Stimulated activated CD8-positive, alpha-beta memory T cell treated with anti-CD3 and anti-CD28 coated beads, Interleukin-4, amount 100 ng/mL, for 4 hours (primary cell): ENCODE measurements around the gene TMEM203.

ENCODE experiments used
- DNase-seq, 2 donors: peaks; one replicate each; pipeline ENCODE4 v3.0.0-alpha.2; 2020; ENCODE audit warnings: low read depth in 2 of 2, low spot score in 1 of 2

The TMEM203 gene

DNA sequence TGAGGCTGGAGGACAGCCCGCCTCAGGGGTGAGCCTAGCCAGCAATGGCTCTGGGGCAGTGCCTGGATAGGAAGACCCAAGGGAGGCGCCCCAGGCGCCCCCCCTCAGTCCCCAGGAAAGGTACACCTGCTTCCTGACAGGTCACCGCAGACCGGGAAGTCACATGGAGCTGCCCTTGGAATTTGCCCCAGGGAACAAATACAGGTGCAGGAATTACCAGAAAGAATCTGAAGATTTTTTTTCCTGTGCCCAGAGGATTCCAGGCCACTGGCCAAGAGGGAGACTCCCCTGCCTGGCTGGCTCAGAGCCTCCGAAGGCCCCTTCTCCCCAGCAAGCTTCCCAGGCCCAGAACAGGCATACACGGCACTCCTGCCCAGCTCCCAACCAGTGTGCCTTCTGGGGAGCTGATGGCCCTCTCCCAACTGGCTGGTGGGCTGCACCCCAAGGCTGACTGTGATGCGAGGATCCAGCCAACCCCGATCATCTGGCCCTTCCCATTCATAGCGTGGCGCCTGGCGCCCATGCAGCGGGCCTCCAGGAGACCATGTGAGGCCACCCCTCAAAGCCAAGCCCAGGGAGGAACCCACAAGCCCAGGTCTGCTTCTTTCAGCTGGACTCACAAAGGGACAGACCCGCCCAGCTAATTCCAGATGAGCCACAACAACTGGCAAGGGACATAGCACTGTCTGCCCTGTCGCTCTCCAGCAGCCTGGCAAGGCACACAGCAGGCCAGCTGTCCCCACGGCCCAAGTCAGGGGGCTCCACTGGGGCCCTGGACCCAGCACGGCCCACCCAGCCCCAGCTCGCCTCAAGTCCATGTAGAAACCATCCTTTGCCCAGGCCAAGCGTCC lies 7.2 kb downstream of the TMEM203 start:
- no peak for DNase-seq

DNA sequence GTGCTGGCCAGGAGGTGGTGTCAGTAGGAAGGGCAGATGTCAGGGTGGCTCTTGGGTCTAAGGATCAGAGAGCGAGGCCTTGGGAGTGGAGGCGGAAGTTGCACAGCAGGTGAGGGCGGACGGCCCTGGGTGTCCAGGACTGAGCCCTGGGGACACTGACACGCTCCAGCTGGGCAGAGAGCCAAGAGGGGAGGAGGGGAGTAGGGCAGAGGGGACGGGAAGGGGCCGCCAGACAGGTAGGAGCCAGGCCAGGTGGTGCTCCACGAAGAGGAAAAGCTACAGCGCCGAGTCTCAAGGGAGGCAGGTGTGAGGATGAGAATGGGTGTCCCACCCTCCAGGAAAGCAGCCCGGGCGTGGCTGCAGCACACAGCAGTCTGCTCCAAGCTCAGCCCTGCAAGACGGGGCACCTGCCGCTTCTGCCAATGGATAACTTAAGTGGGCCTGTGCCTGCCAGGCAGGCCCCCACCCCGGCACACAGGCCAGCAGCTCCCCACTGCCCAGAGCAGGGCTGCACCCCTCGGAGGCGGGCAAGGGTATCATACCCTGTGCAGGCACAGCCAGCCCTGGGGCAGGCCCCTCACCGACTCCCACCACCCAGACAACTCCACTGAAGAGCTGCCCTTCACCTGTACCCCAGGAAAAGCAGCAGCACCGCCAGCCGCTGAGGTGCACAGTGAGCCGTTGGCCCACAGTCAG lies 9.8 kb downstream of the TMEM203 start:
- DNase-seq, result no peak

GRCh38 chr9:137194909-137195308 lies 10.5 kb downstream of the TMEM203 start:
- no peak for DNase-seq

DNA sequence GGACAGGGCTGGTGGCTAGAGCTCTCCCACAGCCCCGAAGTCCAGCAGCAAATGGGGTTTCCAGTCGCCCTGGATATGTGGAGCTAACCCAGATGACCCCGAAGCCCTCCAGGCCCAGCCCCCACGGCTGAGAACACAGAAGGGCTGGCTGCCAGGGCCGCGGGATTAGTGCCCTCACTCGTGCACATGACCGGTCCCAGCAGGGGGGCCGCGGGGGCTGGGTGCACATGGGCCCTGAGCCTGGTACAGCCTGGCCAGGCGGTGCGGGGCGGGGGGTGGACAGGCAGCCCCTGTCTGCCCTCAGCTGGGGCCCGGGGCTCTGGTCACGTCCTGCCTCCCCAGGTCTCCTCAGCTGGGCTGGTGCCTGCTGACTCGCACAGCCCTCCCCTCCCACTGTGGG lies 11.1 kb downstream of the TMEM203 start:
- DNase-seq, result no peak

- no peak for DNase-seq
Observed at GRCh38 chr9:137193771-137194170, 11.7 kb downstream of the TMEM203 start.

GRCh38 chr9:137192859-137193258 lies 12.6 kb downstream of the TMEM203 start:
- DNase-seq, result no peak

DNA sequence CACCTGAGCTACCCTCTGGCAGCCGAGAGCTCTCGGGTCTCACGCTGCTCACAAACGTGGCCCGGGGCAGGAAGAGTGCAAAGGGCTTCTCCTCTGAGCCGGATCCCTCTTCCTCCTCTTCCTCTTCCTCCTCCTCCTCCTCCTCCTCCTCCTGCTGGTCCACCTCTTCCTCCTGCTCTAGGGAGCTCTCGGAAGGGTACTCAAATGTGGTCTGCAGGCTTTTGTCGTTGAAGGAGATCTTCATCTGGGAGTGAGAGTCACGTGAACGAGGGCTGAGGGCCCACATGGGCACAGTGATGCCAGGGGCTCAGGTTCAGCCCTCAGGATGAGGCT lies 13.0 kb downstream of the TMEM203 start:
- DNase-seq, result no peak

GRCh38 chr9:137191691-137192447 lies 13.6 kb downstream of the TMEM203 start:
- no peak for DNase-seq

DNA sequence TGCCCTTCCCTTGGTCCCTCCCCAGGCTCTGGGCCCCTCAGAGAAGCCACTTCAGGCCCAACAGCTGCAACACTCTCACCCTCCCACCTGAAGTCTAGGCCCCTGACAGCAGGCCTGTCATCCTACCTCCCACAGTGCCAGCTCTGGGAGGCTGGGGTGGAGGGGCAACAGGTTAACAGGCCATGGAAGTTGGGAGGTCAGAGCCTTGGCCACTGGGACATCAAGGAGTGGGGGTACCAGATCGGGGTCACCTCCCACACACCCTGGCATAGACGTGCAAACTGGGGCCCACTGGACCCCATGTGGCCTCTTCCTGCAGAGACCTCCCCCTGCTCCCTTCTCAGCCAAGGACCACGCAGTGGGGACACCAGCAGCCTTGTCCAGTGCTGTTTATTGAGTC lies 14.2 kb downstream of the TMEM203 start:
- DNase-seq, result no peak

DNA sequence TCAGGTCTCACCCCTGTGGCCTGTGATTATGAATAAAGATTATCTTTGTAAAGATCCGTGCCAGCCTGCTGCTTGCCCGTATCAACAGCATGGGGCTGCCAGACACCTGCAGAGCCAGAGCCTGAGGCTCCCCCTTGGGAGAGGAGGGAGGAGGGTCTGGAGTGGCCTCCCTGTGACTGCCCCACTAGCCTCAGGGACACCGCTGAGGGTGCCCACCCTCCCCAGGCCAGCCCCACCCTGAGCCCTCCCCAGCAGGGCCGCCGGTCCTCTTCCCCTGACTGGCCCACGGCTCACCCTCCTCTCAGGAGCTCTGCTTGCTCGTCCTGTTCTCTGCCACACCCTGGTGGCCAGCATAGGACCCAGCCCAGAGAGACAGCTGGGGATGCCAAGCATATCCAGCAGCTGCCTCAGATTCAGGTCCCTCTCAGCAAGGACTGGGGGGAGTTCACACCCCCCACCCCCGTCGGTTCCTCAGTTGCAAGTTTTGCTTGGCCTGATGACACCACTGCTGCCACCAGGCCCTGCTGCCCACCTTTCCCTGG lies 15.1 kb downstream of the TMEM203 start:
- DNase-seq, result no peak

DNA sequence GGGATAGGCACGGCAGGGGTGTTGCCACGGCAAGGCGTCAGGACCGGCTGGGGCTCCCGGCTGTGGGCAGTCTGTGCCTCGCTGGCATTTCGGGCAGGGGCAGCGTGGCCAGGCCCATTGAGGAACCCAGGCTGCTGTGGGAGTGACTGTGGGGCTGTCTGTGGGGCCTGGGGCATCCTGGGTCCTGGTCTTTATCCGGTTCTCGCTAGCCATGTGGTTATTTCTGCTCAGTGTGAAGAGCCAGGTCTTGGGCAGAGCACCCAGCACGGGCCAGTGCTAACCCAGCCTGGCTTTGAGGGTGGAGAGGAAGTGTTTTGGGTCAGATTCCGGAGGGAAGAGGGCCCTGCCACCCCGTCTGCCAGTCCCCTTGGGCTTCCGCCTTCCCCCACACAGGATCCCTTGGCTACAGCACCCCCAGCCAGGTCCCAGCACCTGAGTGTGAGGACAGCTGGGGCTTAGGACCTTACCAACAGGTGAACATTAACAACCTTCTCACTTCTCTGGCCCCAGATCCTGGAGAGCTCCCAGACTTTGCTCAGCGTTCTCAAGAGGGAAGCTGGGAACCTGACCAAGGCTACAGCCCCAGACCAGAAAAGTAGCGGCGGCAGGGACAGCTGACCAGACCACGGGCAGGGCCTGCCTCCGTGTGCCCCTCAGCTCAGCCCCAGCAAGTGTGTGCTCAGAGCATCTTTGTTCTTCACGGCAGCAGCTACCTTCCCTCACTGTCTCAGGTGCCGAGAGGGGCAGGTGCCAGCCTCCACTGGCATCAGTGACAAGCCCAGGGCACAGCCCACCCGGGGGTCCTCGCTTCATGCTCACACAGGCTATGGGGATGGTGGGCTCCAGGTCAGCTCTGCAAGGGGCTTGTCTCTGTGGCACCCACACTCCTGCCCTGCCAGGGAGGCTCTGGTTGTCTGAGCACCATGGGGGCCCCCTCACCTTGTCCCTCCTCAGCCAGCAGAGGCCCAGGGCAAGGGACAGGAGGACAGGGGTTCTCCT lies 15.9 kb downstream of the TMEM203 start:
- no peak for DNase-seq

GRCh38 chr9:137188490-137189296 lies 16.8 kb downstream of the TMEM203 start, which contains the start of the genes ANAPC2 and SSNA1:
TSS of gene ANAPC2 (minus strand) at chr9:137188560. CDS start at chr9:137188532, 28 bp downstream.
TSS of gene SSNA1 (plus strand) at chr9:137188676. CDS start at chr9:137188727, 51 bp downstream.
- peak; percentile 82 to 83 for DNase-seq

- no peak for DNase-seq
Observed at GRCh38 chr9:137188086-137188489, 17.4 kb downstream of the TMEM203 start.

- DNase-seq, result no peak
Observed at GRCh38 chr9:137187386-137187785, 18.1 kb downstream of the TMEM203 start.

DNA sequence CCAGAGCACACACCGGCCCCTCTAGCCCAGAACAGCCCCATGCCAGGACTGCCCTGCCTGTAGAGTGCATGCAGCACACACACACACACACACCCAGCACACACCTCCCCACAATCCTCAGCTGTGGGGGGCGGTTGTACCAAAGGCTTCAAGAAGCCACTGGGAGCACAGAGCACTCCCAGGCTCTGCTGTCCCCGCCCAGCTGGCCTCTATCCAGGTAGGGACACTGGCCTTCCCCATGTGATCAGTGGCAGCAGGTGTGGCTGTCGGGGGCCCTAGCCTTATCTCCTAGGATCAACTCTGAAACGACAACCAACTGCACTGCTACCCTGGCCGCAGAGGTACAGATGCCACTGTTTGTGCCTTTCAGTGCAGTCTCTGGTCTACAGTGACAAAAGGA lies 19.1 kb downstream of the TMEM203 start:
- no peak for DNase-seq

DNA sequence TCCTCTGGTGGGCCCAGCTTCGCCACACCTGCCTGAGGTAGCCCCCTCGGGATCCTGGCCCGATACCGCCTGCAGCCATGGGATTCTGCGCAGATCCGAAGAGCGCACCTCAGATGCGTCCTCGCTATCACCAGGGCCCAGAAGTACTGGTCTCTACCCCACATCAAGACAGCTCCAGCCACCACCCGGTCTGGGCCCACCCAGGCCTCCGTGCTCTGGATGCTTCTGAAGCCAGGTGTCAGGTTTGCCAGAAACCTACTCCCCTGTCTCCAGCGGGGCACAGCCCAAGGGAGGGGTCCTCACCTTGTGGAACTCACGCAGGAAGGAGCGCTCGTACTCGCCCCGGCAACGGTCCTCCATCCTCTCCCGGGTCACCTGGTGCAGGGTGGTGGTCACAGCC lies 19.5 kb downstream of the TMEM203 start:
- no peak for DNase-seq

- DNase-seq, result no peak
Observed at GRCh38 chr9:137184881-137185660, 20.4 kb downstream of the TMEM203 start.

GRCh38 chr9:137183980-137184595 lies 21.4 kb downstream of the TMEM203 start:
- no peak for DNase-seq
